A673 (cell line): ENCODE results near the gene MAP3K19. TPM values are rescaled to one million over a fixed set of nuclear protein-coding genes. Genes with fewer than 3 reads are reported as not detected.
"Not testable (repeated sequence)": the region's sequence is repeated elsewhere in the genome, so short reads cannot be mapped to it uniquely, and the experiment has no call there.

ENCODE experiments used
- BruUV-seq: library from RNA; stranded (reverse); fragments of 400-500 nt; replicated peaks from 2 replicates; lab custom pipeline; 2021; lab: Mats Ljungman, UMichigan
- CTCF ChIA-PET: fragments of 300-600 bp; sonication (Branson Sonifier 250); formaldehyde crosslinking; loops from one replicate; lab custom pipeline; 2022; ENCODE audit warnings: antibody characterized with exemption; lab: Charles Lee
- POLR2A ChIA-PET: fragments of 300-600 bp; sonication (Branson Sonifier 250); formaldehyde crosslinking; loops from one replicate; lab custom pipeline; 2022; ENCODE audit warnings: antibody characterized with exemption; ENCODE audit not compliant: low non-redundant PET; lab: Charles Lee
- DNase-seq: peaks from one replicate; pipeline ENCODE4 v3.0.0-alpha.2; 2015; ENCODE audit warnings: low spot score
- H3K27ac ChIP-seq: fragments of 200-600 bp; sonication (generic); 2 replicates; pipeline ENCODE4 v1.5.1; 2016; ENCODE audit warnings: mixed run types, low read depth, mild to moderate bottlenecking, mixed read lengths, antibody characterized with exemption, low read length; ENCODE audit not compliant: poor library complexity, severe bottlenecking
- H3K27me3 ChIP-seq: fragments of 200-600 bp; sonication (generic); replicated peaks from 2 replicates; pipeline ENCODE4 v1.6.1; 2017; ENCODE audit warnings: mixed run types, low read depth, mild to moderate bottlenecking, mixed read lengths, antibody characterized with exemption, low read length; ENCODE audit not compliant: insufficient read depth, poor library complexity
- H3K36me3 ChIP-seq: fragments of 200-600 bp; sonication (generic); 2 replicates; pipeline ENCODE4 v1.6.1; 2016; ENCODE audit warnings: mixed run types, mild to moderate bottlenecking, mixed read lengths, antibody characterized with exemption, low read length; ENCODE audit not compliant: insufficient read depth, poor library complexity, severe bottlenecking
- H3K4me1 ChIP-seq: fragments of 200-600 bp; sonication (generic); 2 replicates; pipeline ENCODE4 v1.6.1; 2017; ENCODE audit warnings: mixed run types, mild to moderate bottlenecking, mixed read lengths, antibody characterized with exemption, low read length; ENCODE audit not compliant: insufficient read depth, poor library complexity, severe bottlenecking
- H3K4me3 ChIP-seq: fragments of 200-600 bp; sonication (generic); 2 replicates; pipeline ENCODE4 v1.5.1; 2016; ENCODE audit warnings: low read depth, mixed run types, mild to moderate bottlenecking, mixed read lengths, low read length; ENCODE audit not compliant: poor library complexity, severe bottlenecking
- H3K9me3 ChIP-seq: fragments of 200-600 bp; sonication (generic); 2 replicates; pipeline ENCODE4 v1.6.1; 2016; ENCODE audit warnings: mixed run types, low read depth, mild to moderate bottlenecking, mixed read lengths, antibody characterized with exemption, low read length; ENCODE audit not compliant: poor library complexity, severe bottlenecking
- EZH2 ChIP-seq: fragments of 200-600 bp; sonication (generic); IDR thresholded peaks from 2 replicates; pipeline ENCODE4 v1.6.1; 2017; ENCODE audit warnings: borderline replicate concordance, low read depth, mild to moderate bottlenecking, mixed read lengths, antibody characterized with exemption, low read length; ENCODE audit not compliant: poor library complexity, severe bottlenecking
- intact Hi-C: fragments of 100-400 bp; cut with micrococcal nuclease; formaldehyde crosslinking; loops from one replicate; pipeline ENCODE4 v1.10.0; 2022; ENCODE audit not compliant: unreplicated experiment
- total RNA-seq: library from RNA; stranded (reverse); gene quantifications from 2 replicates; pipeline ENCODE4 v1.2.3, GENCODE V29; 2021
- TF ChIP-seq, protein P1 (sequence below): fragments of 300-800, 200-600 bp; sonication (generic); conservative IDR thresholded peaks from 2 replicates; pipeline ENCODE4 v1.5.1; 2017; ENCODE audit warnings: low read depth, mild to moderate bottlenecking, antibody characterized with exemption, low read length, moderate library complexity, mixed read lengths

Gene MAP3K19
- total RNA-seq, 1 experiment from 2014 or later, result not detected

DNA sequence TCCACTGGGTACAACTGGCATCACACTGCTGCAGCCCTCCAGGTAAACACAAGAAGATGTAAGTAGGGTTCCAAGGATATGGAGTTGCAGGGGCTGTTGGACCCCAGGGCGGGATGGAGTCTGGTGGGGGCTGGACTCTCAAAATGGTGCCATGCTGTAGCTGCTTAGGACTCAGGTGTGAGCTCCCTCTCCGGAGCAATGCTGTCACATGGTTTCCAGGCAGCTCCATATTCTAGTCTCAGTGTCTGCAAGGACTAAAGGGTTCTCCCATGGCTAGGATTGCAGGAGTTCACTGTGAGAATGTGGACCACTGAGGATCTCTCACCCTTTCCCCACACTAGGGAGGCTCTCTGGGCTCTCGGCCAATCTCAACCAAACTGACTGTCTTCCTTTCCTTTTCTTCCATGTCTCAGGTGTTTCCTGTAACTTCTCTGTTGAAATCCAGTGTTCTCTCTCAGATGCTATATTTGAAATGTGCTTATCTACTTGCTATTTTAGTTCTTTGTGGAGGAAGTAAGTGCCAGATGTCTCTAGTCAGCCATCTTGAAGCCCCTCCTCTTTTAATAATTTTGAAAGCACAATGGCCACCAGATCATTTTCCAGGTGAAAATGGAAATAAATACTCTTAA is 71.1 kb downstream of the MAP3K19 start:
- DNase-seq, result no peak
- intact Hi-C loops, result no loop called here
- no peak overlapping the region for H3K27ac ChIP-seq
- no peaks in the 10 kb centered on the region for H3K27me3 ChIP-seq
- CTCF ChIA-PET, result no interaction called here
- BruUV-seq, result no TSS peak
- POLR2A ChIA-PET, result no interaction called here
- no peaks in the 10 kb centered on the region for H3K36me3 ChIP-seq
- no peaks in the 10 kb centered on the region for H3K9me3 ChIP-seq
- no peaks in the 10 kb centered on the region for H3K4me1 ChIP-seq
- H3K4me3 ChIP-seq, result no peak overlapping the region
- TF ChIP-seq, protein P1, sequence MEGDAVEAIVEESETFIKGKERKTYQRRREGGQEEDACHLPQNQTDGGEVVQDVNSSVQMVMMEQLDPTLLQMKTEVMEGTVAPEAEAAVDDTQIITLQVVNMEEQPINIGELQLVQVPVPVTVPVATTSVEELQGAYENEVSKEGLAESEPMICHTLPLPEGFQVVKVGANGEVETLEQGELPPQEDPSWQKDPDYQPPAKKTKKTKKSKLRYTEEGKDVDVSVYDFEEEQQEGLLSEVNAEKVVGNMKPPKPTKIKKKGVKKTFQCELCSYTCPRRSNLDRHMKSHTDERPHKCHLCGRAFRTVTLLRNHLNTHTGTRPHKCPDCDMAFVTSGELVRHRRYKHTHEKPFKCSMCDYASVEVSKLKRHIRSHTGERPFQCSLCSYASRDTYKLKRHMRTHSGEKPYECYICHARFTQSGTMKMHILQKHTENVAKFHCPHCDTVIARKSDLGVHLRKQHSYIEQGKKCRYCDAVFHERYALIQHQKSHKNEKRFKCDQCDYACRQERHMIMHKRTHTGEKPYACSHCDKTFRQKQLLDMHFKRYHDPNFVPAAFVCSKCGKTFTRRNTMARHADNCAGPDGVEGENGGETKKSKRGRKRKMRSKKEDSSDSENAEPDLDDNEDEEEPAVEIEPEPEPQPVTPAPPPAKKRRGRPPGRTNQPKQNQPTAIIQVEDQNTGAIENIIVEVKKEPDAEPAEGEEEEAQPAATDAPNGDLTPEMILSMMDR, result no peak
- no peak for TF ChIP-seq EZH2

DNA sequence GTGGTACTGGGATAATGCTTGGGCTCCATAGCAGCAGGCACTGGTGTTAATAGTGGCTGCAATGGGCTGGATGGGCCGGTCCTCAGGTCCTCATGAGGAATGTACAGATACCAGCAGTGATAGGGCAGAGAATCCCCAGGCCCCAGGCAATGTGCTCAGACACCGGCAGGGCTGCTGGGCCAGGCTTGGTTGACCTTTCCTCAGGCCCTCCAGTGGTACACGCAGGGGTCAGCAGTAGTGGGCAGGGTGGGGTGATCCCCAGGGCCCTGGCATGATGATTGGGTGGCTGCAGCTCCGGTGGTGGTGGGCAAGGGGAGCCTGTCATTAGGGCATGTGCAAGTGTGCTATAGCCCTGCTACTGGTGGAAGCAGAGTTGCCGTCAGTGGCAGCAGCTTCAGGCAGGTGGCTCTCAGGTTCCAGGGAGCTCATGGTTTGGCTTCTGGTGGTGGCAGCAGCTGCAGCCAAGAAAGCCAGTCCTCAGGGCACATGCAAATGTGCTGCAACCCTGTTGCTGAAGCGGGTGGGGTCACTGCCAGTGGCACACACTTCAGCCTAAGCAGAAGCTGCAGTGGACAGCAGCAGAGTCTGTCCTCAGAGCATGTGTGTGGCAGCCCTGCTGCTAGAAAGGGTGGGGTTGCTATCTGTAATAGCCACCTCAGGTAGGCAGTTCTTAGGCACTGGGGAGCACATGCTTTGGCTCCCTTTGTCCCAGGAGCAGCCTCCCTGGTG is 71.8 kb downstream of the MAP3K19 start:
- TF ChIP-seq, protein P1, result no peak
- no peak for TF ChIP-seq EZH2
- intact Hi-C loops, result no loop called here
- DNase-seq, result no peak
- Histone ChIP-seq H3K27ac (no peak overlapping the region), H3K4me1 (no peaks in the 10 kb centered on the region), H3K4me3 (no peak overlapping the region), H3K27me3 (no peaks in the 10 kb centered on the region), H3K36me3 (no peaks in the 10 kb centered on the region), H3K9me3 (no peaks in the 10 kb centered on the region)
- BruUV-seq, result no TSS peak
- POLR2A ChIA-PET, result no interaction called here
- CTCF ChIA-PET, result no interaction called here

DNA sequence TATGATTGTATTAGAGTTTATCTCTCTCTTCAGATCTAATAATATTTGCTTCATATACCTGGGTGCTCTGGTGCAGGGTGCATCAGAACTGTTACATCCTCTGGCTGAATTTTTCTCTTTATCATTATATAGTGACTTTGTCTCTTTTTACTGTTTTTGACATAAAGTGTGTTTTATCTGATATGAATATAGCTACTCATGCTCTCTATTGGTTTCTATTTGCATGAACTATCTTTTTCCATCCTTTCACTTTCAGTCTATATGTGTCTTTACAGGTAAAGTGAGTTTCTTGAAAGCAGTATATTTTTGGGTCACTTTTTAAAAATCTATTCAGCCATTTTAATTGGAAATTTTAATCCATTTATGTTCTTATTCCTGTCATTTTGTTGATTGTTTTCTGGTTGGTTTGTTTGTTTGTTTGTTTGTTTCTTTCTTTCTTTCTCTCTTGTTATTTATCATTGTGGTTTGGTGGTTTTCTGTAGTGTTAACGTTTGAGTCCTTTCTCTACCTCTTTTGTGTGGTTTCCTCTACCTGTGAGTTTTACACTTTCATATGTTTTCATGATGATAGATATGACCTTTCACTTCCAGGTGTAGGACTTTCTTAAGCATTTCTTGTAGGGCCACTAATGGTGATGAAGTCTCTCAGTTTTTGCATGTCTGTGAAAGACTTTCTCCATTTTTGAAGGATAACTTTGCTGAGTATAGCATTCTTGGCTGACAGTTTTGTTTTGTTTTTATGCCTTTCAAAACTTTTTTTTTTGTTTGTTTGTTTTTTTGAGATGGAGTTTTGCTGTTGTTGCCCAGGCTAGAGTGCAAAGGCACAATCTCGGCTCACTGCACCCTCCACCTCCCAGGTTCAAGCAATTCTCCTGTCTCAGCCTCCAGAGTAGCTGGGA is 73.8 kb downstream of the MAP3K19 start:
- CTCF ChIA-PET, result no interaction called here
- no peaks in the 10 kb centered on the region for H3K27me3 ChIP-seq
- no TSS peak for BruUV-seq
- TF ChIP-seq, protein P1, result no peak
- no peak for TF ChIP-seq EZH2
- no peaks in the 10 kb centered on the region for H3K4me1 ChIP-seq
- no peaks in the 10 kb centered on the region for H3K36me3 ChIP-seq
- H3K27ac ChIP-seq, result no peak overlapping the region
- no peak overlapping the region for H3K4me3 ChIP-seq
- intact Hi-C loops, result no loop called here
- POLR2A ChIA-PET, result no interaction called here
- H3K9me3 ChIP-seq, result no peaks in the 10 kb centered on the region
- DNase-seq, result no peak

DNA sequence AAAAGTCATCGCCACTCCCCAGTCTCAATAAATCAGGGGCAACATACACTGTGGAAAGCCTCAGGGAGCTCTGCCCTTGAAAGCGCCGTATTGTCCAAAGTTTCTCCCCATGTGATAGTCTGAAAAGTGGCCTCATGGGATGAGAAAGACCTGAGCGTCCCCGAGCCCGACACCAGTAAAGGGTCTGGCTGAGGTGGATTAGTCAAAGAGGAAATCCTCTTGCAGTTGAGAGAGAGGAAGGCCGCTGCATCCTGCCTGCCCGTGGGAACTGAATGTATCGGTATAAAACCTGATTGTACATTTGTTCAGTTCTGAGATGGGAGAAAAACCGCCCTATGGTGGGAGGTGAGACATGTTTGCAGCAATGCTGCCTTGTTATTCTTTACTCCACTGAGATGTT is 80.1 kb downstream of the MAP3K19 start:
- CTCF ChIA-PET, H3K27me3 ChIP-seq, H3K27ac ChIP-seq, DNase-seq, H3K36me3 ChIP-seq, POLR2A ChIA-PET, H3K4me1 ChIP-seq, intact Hi-C loops, H3K9me3 ChIP-seq, H3K4me3 ChIP-seq, BruUV-seq: not testable (repeated sequence)
